HG02763 (cell line): ENCODE data around the gene CPEB3.

ENCODE experiments used
- ATAC-seq: cut with Tn5 transposase; IDR thresholded peaks from one replicate; pipeline ENCODE4 v1.9.1; 2021; ENCODE audit warnings: mild to moderate bottlenecking, moderate library complexity; ENCODE audit not compliant: unreplicated experiment

Gene CPEB3

DNA sequence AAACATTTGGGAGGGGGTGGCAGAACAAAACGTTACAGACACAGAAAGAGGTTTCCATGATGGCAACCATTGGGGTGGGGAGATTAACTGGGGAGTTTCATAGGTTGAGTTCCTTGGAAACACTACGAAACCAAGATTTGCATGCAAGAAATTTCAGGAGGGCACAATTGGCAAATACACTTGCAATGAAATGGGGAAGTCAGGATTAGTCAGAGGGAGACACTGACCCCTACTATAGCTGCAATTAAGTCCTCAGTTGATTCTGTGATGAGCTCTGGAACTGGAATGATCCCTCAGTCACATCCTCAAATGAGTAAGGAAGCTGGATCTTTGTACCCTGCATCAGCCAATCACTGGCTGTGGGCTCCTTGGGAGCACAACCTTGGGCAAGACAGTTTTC, 22.1 kb downstream of the CPEB3 start:
- ATAC-seq, result no peak

DNA sequence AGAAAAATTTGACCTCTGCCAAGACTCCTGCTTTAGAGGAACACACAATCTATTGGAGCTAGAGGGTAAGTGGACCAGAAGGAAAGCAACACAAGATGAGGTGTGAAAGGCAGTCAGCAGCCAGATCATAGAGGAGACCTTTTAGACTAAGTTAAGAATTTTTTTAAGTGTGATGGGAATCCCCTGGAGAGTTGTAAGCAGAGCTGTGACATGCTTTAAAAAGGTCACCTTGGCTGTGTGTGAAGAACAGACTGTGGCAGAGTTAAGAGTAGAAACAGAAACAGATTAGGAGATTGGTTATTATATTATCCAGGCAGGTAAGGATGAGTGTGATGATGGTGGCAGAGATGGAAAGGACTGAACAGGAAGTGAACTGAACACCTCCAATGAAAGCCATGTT, 23.5 kb downstream of the CPEB3 start:
- no peak for ATAC-seq

DNA sequence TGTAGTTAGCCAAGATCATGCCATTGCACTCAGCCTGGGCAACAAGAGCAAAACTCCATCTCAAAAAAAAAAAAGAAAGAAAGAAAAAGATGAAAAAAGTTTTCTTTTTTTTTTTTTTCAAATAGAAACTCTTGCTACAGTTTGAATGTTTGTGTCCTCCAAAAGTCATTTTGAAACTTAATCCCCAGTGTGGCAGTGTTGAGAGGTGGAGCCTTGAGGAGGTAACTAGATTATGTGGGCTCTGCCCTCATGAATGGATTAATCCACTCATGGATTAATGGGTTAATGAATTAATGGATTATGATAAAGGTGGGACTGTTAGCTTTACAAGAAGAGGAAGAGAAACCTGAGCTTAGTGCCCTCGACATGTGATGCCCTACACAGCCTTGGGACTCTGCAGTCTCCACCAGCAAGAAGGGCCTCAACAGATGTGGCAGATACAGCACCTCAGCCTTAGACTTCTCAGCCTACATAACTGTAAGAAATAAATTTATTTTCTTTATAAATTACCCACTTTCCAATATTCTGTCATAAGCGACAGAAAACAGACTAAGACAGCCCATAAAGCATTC, 25.1 kb downstream of the CPEB3 start:
- no peak for ATAC-seq

DNA sequence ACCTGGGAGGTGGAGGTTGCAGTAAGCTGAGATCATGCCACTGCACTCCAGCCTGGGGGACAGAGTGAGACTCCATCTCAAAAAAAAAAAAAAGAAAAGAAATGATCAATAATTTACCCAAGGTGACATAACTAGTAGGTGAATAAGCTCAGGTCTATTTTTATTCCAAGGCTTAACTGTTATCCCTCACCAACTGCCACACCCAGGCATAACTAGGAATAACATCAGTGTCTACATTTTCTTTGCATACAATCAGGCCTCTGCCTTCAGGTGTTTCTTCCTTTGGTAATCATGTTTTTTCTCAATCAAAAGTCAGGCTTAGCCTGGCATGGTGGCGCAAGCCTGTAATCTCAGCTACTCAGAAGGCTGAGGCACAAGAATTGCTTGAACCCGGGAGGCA, 26.6 kb downstream of the CPEB3 start:
- ATAC-seq, result no peak

DNA sequence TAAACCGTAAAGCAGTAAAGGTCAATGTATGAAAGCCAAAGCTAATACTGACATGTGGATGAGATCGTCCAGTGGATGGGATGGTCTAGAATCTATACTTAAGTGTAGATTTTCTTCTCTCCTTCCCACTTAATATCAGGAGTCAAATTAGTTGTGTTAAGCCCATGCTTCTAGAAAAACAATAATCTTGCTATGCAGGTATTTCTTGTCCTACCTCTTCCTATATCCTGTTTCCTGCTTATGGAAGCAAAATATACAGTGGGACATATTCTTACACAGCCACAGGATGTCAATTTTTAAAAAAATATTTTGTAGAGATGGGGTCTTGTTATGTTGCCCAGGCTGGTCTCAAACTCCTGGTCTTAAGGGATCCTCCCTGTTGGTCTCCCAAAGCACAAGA, 27.5 kb downstream of the CPEB3 start:
- no peak for ATAC-seq

DNA sequence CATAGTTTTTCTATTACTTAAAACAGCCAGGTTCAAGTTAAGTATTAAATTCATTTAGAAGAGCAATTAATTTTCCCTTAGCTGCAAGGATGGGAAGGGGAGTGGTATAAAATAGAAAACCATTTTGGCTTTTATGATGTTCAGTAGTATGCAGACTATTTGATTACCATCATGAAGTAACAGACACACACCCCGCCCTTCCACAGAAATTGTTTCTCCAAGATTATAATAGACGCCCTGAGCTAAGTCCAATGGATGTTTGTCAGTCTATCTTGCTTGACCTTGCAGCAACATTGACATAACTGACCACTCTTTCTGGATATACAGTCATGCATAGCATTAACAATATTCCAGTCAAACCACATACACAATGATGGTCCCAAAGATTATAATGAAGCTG, 42.3 kb downstream of the CPEB3 start:
- no peak for ATAC-seq

DNA sequence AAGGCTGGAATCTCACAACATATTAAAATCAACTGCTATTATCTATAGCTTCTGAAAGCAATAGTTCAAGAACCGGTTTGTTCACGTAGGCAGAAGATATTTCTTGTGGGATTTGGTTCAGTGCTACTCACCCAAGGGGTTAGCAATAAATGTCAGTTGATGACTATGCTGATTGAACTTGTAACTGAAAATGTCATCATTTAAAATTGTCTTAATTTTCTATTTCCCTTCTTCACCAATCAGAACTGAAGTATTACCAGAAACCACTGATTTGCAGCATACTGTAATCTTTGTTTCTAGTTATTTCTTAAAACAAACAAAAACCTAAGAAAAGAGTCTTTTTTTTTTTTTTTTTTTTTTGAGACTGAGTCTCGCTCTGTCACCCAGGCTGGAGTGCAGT, 46.1 kb downstream of the CPEB3 start:
- ATAC-seq, result no peak

DNA sequence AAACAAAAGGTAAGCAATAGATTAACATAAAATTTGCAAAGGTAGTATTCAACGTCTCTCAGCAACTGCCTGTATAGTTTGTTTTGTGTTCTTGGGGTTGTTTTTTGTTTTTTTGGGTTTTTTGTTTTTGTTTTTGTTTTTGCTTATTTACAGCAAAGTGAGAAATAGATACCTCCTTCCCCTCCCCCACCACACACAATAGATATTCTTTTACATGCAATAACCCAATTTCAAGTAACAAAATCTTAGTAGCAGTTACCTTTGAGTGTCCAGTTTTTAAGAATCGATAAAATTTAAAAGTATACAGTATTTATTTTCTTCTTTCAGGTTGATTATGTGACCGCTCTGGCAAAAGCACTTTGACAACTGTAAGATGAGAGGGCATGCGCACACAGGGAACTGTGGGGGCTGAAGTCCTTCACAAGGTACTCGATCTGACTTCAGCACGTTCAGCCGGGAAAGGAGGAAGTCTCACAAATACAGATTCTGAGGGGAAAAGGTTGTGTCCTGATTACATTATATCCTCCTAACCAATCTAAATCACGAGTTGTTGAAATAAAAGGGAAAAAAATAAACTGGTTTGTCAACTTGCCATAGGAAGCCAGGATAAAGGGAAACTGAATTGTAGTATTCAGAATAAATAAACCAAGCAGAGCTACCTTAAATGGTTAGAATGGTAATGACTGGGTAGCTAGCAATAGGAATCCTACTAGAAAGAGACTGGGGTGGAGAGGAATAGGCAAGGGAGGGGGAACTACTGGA, 47.8 kb downstream of the CPEB3 start:
- no peak for ATAC-seq

DNA sequence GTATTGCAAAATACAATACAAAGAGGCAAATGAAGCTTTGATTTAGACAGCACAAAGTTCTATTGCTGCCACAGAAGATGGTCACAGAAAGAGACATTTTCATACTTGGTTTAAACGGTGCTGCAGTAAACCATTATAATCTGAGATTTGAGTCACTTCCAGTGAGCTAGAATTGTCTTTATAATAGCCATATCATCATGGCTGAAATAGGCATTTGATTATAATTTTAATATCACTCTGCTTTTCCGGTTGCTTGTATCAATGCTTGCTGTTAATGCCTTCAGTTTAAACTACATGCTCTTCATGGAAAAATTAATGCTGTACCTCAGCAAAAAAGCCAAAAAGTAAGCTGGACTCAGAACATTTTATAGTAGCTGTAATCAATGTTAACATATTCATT, 48.5 kb downstream of the CPEB3 start:
- no peak for ATAC-seq

DNA sequence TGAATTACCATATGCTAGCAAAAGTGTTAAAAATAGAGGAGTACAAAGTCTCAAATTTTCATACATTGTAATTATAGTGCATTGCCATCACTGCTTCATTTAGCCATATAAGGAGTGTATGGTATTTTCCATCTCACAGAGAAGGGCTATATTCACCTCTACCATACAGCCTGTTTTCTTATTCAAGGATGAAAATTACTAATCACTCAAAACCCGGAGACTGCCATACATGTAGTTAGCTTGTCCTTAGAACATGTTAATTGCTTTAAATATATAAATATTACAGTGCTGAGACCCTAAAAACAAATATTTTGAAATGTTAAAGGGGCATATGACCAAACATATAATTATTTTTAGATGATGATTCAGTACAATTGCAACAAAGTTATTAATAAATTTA, 49.4 kb downstream of the CPEB3 start:
- ATAC-seq, result no peak

DNA sequence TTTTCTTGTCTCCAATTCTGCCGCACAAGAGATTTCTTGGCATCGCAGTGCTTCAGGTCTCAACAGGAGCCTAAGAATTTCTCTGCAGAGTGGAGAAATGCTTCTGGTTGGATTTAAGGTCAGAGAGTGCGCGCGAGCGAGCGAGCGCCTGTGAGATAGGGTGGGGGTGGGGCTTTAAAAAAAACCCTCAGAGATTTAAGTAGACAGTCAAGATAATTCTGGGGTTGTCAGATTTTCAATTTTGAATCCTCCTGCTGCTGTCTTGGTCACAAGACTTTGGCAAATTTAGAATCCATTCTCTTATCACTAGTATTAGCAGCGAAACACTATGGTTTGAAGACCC, 49.7 kb downstream of the CPEB3 start:
- ATAC-seq, result no peak

DNA sequence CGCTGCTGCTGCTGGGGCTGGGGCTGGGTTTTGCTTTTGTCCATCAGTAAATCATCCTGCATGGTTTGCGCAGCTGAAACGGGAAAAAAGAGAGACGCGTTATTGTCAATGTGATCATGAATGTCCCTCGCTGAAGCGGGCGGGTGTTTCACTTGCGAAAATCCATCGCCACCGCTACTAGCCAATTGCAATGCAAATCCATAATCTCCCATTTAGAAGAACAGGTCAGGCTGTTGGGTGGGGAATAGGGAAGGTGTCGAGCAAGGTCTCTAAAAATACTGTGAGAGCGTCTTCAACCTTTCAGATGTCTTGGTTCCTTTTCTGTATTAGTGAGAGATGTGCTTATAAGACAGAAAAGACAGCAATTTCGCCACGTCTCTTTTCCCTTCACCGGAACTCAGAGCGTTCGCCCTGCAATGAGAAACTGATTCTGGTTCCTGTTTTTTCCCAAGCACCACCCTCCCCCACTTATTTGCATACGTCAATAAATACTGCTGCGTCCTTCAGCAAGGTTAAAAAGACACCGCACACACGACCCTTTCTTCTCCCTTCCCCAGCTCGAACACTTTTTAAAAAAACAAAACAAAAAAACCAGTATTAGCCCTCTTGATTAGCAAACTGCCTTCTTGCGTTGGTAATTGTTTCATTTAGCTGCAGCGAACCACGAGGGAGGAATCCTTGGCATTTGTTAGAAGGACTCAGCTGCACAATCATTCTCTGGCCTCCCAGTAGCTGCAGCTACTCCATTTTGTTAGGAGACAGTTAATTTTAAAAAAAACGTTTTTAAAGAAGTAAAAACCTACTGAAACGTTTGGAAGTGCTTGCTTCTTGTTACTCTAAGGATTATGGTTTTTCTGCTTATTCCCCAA, 50.4 kb downstream of the CPEB3 start:
- ATAC-seq, result peak; percentile 69

DNA sequence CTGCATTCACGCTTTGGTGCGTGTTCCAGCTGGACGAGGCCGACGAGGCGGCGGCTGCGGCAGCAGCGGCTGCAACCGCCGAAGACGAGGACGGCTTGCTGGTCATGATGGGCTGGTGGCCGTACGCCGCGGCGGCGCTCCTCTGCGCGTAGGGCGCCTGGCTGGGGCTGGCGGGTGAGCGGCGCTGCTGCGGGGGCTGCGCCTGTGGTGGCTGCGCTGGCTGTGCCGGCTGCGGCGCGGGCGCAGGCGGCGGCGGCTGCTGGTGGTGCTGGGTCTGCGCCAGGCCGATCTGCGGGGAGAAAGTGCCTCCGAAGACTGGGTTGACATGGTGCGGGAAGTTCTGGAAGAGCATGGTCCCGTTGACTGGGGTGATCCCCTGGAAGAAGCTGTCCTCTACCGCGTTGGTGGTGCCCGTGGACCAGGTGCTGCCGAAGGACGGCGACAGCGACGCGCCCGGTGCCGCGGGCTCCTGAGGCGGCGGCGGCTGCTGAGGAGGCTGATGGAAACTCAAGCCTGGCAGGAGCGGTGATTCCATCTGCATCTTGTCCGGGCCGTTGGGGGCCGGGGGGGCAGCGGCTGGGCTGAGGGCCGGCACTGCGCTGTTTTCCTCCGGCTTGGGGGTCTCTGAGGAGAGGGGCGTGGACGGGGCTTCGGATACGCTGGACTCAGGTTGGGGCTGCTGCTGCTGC, 51.1 kb downstream of the CPEB3 start:
- peak; percentile 31 for ATAC-seq

DNA sequence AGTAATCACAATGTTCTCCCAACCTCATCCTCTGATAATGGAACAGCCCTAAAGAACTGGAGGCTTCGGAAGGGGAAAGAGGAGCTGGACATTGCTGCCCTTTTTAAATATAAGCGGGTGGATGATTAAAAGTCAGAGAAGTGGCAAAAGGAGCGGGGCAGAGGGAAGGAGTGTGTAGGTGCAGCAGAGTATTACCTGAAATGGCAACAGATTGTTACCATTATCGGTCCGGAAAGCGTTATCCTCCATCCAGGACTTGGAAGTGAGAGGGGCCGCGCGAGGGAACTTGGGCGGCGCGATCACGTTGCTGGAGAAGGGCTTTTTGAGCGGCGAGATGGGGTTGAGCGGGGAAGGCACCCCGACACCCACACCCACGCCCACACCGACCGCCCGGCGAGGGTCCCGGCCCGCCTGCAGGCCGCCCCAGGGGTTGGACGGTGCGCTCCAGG, 51.7 kb downstream of the CPEB3 start:
- ATAC-seq, result no peak

DNA sequence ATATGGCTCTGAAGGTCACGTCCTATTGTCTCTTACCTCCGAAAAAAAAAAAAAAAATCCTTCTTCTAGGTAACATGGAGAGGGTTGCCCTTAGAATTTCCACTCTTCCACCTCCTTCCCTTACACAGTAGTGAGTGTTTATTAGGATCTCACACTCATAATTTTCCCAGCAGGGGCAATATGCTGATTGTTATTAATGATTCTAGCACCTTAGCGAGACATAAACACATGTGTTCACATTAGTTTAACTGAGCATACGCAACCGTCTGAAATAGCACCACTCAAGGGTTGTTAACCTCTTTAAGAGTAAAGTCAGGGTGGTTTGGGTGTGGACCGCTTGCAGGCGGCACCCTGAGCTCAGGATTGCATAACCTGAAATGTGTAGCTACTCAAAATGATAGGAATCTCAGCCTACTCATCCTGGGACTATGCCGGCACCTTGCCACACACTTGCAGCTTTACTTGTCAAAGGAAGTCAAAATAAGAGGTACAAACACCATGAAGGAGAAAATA, 52.2 kb downstream of the CPEB3 start:
- no peak for ATAC-seq

DNA sequence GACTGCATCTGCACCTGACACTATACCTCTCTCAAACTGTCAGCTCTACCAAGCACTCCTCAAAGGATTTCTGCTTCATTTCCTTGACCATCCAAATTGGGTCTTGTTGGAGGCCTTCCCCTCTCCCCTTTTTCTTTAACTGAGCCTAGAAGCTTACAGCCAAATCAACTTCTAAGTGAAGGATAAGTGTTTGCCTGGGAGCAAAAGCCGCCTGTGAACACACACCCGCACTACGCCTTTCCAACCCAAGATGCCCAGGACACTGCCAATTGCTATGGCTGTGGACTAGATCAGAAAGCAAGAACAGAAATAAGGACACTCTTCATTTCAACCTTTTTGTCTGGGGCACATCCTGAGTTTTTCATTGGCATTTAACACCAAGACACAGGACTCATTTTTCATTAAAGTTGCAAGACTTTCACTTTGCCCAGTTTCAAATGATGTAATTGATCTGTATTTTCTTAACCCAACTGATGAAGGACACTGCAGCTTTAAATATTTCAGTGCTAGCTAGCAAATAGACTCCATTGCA, 52.8 kb downstream of the CPEB3 start:
- ATAC-seq, result no peak

DNA sequence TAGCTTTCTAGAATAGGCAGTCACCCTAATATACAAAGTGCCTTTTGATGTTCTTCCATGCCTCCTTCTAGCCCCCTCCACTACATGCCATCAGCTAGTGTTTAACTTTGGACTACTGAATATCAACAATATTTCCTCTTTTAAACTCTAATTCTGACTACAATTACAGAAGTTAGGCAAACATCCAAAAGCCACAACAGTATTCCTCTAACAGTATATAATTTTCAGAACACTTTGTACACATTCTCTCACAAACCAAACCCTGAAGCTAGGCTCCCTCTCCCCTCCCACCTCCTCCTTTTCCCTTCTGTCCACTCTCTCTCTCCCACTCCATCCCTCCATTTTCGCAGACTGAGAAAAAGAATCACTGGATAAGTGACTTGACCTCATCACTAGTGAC, 59.7 kb downstream of the CPEB3 start:
- no peak for ATAC-seq

DNA sequence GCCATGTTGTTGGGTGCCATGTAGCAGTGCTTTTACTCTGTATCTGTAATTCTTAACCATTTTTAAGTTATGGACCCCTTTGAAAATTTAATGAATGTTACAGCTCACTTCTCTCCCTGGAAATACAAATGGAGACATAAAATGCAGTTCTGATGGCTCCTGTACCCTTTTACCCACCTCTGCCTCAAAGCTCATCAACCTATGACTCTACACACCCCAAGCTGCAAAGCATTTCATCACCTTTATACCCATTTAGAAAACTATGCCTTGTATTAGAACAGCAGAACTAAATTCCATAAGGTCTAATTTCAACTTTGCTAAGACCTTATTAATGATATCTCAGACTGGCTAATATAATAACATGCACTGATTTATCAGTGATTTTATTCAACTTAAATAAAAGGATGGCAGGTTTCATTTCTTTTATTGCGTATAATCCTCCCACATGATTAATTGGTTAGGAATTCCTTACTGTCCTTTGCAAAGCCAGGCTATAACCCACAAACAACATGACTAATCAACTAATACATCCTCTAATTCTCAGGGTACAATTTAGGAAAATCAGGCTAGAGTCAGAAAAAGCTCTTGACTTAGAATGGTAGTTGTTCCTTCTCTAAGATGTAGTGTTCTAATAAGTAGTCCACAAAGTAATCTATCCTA, 68.1 kb downstream of the CPEB3 start:
- ATAC-seq, result no peak

DNA sequence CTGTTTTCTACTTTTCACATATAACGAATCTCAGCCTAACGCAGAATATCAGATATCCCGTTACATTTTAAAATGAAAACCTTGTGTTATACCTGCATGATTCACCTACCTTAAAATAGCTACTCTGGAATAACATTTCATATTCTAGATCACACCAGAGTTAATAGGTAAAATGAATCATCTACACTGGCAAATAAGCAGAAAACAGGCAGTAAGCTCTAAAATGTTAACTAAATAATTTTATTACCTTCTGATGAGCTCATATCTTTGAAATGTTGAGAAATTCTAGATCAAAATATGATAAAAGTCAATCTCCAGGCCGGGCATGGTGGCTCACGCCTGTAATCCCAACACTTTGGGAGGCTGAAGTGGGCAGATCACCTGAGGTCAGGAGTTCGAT, 71.3 kb downstream of the CPEB3 start:
- ATAC-seq, result no peak

DNA sequence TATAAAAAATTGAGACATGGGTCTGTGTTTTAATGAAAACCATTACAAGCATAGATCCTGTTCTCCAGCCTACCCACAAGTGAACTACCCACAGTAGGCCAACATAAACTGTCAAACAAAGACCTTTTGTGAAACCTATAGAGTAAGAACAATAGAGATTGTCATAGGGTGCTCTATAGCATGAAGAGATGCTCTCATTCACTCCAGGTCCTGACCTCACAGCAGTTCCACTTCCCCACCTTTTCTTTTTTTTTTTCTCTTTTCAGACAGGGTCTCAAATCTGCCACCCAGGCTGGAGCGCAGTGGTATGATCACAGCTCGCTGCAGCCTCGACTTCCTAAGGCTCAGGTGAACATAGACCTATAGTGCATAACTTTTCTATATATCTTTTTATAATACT, 72.3 kb downstream of the CPEB3 start:
- ATAC-seq, result no peak
